Esophagus muscularis mucosa (tissue), 4 donors: ENCODE data around the gene GLRX5. TPM values are rescaled to one million over a fixed set of nuclear protein-coding genes. Genes with fewer than 3 reads are reported as not detected.

ENCODE experiments used
- DNase-seq: peaks from one replicate; pipeline ENCODE4 v3.0.0-alpha.2; 2017; ENCODE audit errors: extremely low spot score
- H3K27ac ChIP-seq, 4 donors: fragments of 200-600 bp; sonication (generic); replicated peaks in 1 of 4; 1 replicate in 3 of 4; 2 replicates in 1 of 4; pipeline ENCODE4 v1.5.1; 2016 to 2019; ENCODE audit warnings: mild to moderate bottlenecking in 1 of 4
- H3K27me3 ChIP-seq, 4 donors: fragments of 200-600 bp; sonication (generic); one replicate each; pipeline versions ENCODE4 v1.5.1 to v1.6.0; 2016 to 2019
- H3K36me3 ChIP-seq, 4 donors: fragments of 200-600 bp; sonication (generic); one replicate each; pipeline ENCODE4 v1.5.1; 2016 to 2019
- H3K4me1 ChIP-seq, 4 donors: fragments of 200-600 bp; sonication (generic); one replicate each; pipeline ENCODE4 v1.5.1; 2016 to 2019
- H3K4me3 ChIP-seq, 4 donors: fragments of 200-600 bp; sonication (generic); 1 replicate in 2 of 4; 2 replicates in 2 of 4; pipeline ENCODE4 v1.5.1; 2016 to 2019; ENCODE audit warnings: mild to moderate bottlenecking in 4 of 4, moderate library complexity in 1 of 4
- H3K9me3 ChIP-seq, 4 donors: fragments of 200-600 bp; sonication (generic); 1 replicate in 3 of 4; 2 replicates in 1 of 4; pipeline ENCODE4 v1.5.1; 2016 to 2019
- EP300 ChIP-seq: sonication (generic); formaldehyde crosslinking; IDR thresholded peaks from one replicate; pipeline ENCODE4 v1.6.1; 2017; ENCODE audit warnings: antibody characterized with exemption
- POLR2A ChIP-seq: fragments of 450-650 bp; IDR thresholded peaks from one replicate; pipeline ENCODE4 v1.6.1; 2017; ENCODE audit warnings: antibody characterized with exemption, moderate library complexity, mild to moderate bottlenecking, low read depth
- POLR2AphosphoS5 ChIP-seq, 2 donors: sonication (generic); formaldehyde crosslinking; IDR thresholded peaks; one replicate each; pipeline ENCODE4 v1.6.1; 2017; ENCODE audit warnings: antibody characterized with exemption in 2 of 2
- WGBS: methylation state at CpG from one replicate; pipeline ENCODE4 v1.1.5; 2018; 5-methylcytosine and 5-hydroxymethylcytosine counted together
- intact Hi-C: fragments of 100-400 bp; cut with DNase I; formaldehyde crosslinking; loops from one replicate; pipeline ENCODE4 v1.15.1; 2023
- total RNA-seq, 4 donors: library from RNA; depleted of rRNA; stranded (reverse); fragments of >200 nt; gene quantifications; one replicate each; pipeline versions ENCODE4 v1.1.0 to v1.2.1, GENCODE V29; 2016
- TF ChIP-seq, protein P1 (sequence below), 3 experiments: fragments of 200-600 bp in 2 of 3; fragments of 450-650 bp in 1 of 3; sonication (generic) in 2 of 3; IDR thresholded peaks; one replicate each; pipeline ENCODE4 v1.5.1; 2017 to 2019; ENCODE audit warnings: antibody characterized with exemption in 3 of 3, mild to moderate bottlenecking in 2 of 3, moderate library complexity in 1 of 3

Gene GLRX5
- total RNA-seq, 4 donors from 2014 or later, result 34.3 to 51.5 (median 43.5) TPM

- TF ChIP-seq POLR2A (no peak), POLR2AphosphoS5 (IDR thresholded peaks at IDR 0.05) (no peak), EP300 (no peak)
- TF ChIP-seq, protein P1, sequence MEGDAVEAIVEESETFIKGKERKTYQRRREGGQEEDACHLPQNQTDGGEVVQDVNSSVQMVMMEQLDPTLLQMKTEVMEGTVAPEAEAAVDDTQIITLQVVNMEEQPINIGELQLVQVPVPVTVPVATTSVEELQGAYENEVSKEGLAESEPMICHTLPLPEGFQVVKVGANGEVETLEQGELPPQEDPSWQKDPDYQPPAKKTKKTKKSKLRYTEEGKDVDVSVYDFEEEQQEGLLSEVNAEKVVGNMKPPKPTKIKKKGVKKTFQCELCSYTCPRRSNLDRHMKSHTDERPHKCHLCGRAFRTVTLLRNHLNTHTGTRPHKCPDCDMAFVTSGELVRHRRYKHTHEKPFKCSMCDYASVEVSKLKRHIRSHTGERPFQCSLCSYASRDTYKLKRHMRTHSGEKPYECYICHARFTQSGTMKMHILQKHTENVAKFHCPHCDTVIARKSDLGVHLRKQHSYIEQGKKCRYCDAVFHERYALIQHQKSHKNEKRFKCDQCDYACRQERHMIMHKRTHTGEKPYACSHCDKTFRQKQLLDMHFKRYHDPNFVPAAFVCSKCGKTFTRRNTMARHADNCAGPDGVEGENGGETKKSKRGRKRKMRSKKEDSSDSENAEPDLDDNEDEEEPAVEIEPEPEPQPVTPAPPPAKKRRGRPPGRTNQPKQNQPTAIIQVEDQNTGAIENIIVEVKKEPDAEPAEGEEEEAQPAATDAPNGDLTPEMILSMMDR (IDR thresholded peaks at IDR 0.05), result no peak
- peaks cover 0 to 4% (median 1%) of the 10 kb centered on the region in 4 donors for H3K36me3 ChIP-seq
- intact Hi-C loops, result loop anchor here (10.0 kb wide), 1 partner anchor 1454 kb away; the partner anchor contains the start of genes DDX24 and IFI27L1
- H3K4me3 ChIP-seq, result no peak overlapping the region
- H3K27ac ChIP-seq, result no peak overlapping the region
- WGBS, result 91% methylated on average over 14 of the region's 14 CpGs
- no peaks in the 10 kb centered on the region for H3K9me3 ChIP-seq
- peaks cover 27 to 46% (median 35%) of the 10 kb centered on the region in 4 donors for H3K4me1 ChIP-seq
- H3K27me3 ChIP-seq, result no peaks in the 10 kb centered on the region
- DNase-seq, result no peak
Observed at GRCh38 chr14:95538801-95539509, 4.1 kb downstream of the GLRX5 start.

DNA sequence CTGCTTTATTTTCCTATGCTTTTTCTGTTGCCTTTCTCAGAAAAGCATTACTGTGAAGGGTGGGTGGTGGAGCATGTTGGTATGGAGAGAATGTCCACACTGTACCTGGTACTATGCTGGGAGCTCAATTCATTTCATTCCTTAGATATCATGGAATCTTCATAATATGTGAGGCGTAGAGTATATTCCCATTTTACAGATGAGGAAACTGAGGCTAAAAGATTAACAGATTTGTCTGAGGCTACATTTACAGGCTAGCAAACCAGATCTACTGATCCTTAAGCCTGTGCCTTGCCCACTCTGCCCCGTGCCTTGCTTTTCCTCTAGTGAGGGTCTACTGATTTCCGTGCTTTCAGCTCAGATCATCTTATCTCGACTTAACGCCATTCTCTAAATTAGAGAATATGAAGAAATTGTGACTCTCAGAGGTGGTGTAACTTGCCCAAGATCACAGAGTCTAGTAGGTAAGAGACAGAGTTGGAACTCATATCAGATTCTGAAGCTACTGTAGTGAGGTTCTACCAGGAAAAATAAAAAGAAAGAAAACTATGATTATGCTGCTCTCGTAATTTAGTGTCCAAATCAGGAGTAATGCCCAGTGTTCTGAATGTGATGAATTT lies 5.5 kb downstream of the GLRX5 start:
- H3K27ac ChIP-seq, result no peak overlapping the region
- TF ChIP-seq EP300, result no peak
- TF ChIP-seq POLR2AphosphoS5 (IDR thresholded peaks at IDR 0.05), result no peak
- no peak for TF ChIP-seq POLR2A
- TF ChIP-seq, protein P1 (IDR thresholded peaks at IDR 0.05), result no peak
- intact Hi-C loops, result no loop called here
- no peaks in the 10 kb centered on the region for H3K27me3 ChIP-seq
- DNase-seq, result no peak
- no peak overlapping the region for H3K4me3 ChIP-seq
- no peaks in the 10 kb centered on the region for H3K9me3 ChIP-seq
- H3K4me1 ChIP-seq, result peaks cover 30 to 43% (median 35%) of the 10 kb centered on the region in 4 donors
- 95% methylated on average over 6 of the region's 6 CpGs for WGBS
- peaks cover 0 to 15% (median 13%) of the 10 kb centered on the region in 4 donors for H3K36me3 ChIP-seq

DNA sequence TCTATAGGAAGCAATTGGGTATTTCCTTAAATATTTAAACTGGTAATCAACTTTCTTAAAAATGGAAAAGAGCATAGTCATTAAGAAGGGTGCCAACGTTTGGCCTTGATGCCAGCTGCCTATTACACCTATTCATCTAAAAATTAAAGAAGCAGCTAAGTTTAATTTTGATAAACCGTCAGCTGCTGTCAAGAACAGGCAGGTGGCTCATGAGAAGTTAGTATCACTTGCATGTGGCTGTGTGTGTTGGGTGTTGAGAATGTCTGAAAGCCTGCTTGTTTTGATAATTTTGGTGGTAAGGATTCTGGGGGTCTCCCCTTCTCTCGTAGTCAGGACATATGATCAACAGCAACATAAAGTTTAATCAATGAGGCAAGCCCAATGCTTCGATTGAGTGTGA lies 6.5 kb downstream of the GLRX5 start:
- 79% methylated on average over 4 of the region's 4 CpGs for WGBS
- H3K27me3 ChIP-seq, result no peaks in the 10 kb centered on the region
- intact Hi-C loops, result no loop called here
- H3K9me3 ChIP-seq, result no peaks in the 10 kb centered on the region
- H3K36me3 ChIP-seq, result peaks cover 0 to 18% (median 13%) of the 10 kb centered on the region in 4 donors
- peaks cover 26 to 34% (median 32%) of the 10 kb centered on the region in 4 donors for H3K4me1 ChIP-seq
- no peak overlapping the region for H3K27ac ChIP-seq
- H3K4me3 ChIP-seq, result no peak overlapping the region
- DNase-seq, result no peak
- TF ChIP-seq POLR2A, result no peak
- no peak for TF ChIP-seq POLR2AphosphoS5 (IDR thresholded peaks at IDR 0.05)
- TF ChIP-seq, protein P1 (IDR thresholded peaks at IDR 0.05), result no peak
- no peak for TF ChIP-seq EP300

DNA sequence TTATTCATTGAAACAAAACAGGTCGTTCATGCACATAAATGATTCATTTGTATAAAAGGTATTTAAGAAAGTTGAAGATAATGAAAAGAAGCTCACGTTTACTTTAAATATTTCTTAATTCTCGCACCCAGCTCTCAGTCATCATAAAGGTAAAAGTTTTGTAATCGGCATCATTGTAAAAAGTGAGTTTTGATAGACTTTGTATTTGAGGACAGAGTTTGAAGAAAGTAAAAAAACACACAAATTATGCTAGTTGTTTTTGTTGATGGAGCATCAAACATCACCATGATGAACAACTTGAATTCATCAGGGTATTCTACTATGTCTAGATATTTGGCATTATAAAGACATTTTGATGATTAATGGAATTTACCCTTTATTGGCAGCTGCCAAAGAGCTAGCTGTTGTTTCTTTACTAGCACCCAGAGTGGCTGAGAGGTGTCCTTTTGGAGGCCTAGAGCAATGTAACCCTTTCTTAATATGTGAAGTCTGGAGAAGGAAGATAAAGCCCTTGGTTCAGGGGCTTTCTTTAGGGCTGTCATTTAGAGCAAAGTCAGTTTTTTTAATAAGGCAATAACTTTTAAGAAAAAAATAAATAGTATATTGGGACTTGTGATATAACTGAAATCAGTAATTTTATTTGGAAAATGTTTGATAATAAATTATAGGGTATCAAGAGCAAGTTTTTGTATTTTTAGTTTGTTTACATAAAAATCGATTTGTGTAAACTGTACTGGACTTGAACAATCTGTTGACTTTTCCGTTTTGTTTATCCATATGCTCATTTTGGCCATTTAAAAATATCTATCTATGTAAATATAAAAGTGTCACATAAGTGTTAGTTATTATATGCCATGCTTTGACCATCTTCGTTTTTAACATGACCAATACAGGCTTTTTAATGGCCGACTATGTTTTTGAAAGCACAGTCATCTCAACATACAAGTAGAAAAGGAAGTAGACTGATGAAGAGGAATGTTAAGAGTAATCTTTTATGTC lies 7.4 kb downstream of the GLRX5 start:
- TF ChIP-seq POLR2AphosphoS5 (IDR thresholded peaks at IDR 0.05) (no peak), EP300 (no peak), POLR2A (no peak)
- TF ChIP-seq, protein P1 (IDR thresholded peaks at IDR 0.05), result no peak
- no peaks in the 10 kb centered on the region for H3K9me3 ChIP-seq
- no peak for DNase-seq
- peaks cover 17 to 26% (median 23%) of the 10 kb centered on the region in 4 donors for H3K4me1 ChIP-seq
- no peak overlapping the region for H3K4me3 ChIP-seq
- WGBS, result 86% methylated on average over 8 of the region's 8 CpGs
- peaks cover 0 to 18% (median 13%) of the 10 kb centered on the region in 4 donors for H3K36me3 ChIP-seq
- no peak overlapping the region for H3K27ac ChIP-seq
- intact Hi-C loops, result no loop called here
- no peaks in the 10 kb centered on the region for H3K27me3 ChIP-seq
